ENCODE data around the gene POU6F1. TPM values are rescaled to one million over a fixed set of nuclear protein-coding genes. Genes with fewer than 3 reads are reported as not detected.

POU6F1 gene
- total RNA-seq, 1 donor from 2014 or later: 10.8 TPM

DNA sequence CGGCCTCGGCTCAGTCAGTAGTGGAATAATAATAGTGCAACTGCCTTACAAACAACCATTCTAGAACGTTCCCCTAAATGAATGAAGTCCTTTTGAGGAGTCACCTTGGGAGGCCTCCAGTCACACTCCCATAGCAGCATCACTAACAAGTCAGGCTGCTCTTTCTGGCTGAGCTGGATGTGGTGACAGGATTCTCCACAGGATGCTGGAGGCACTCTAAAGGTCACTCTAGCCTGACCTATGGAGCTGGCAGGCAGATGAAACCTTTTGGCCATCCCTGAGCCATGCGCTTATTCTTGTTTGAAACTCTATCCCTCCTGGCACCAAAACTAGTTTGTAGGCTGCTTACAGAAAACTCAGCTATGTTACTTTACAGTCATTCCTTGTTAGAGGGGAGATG is 27.0 kb downstream of the POU6F1 start:
- Mint-ChIP-seq H3K27me3 (ENCODE audit: unreplicated experiment) (peaks cover 6% of the 10 kb centered on the region), H3K4me3 (ENCODE audit: unreplicated experiment) (no peak overlapping the region), H3K4me1 (ENCODE audit: unreplicated experiment) (peaks cover 20% of the 10 kb centered on the region), H3K27ac (ENCODE audit: unreplicated experiment) (no peak overlapping the region), H3K9me3 (ENCODE audit: unreplicated experiment) (no peaks in the 10 kb centered on the region), H3K36me3 (ENCODE audit: low read depth, unreplicated experiment) (peaks cover 7% of the 10 kb centered on the region)
- no peak for DNase-seq (ENCODE audit: low spot score)
- TF ChIP-seq, protein P1, sequence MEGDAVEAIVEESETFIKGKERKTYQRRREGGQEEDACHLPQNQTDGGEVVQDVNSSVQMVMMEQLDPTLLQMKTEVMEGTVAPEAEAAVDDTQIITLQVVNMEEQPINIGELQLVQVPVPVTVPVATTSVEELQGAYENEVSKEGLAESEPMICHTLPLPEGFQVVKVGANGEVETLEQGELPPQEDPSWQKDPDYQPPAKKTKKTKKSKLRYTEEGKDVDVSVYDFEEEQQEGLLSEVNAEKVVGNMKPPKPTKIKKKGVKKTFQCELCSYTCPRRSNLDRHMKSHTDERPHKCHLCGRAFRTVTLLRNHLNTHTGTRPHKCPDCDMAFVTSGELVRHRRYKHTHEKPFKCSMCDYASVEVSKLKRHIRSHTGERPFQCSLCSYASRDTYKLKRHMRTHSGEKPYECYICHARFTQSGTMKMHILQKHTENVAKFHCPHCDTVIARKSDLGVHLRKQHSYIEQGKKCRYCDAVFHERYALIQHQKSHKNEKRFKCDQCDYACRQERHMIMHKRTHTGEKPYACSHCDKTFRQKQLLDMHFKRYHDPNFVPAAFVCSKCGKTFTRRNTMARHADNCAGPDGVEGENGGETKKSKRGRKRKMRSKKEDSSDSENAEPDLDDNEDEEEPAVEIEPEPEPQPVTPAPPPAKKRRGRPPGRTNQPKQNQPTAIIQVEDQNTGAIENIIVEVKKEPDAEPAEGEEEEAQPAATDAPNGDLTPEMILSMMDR (IDR thresholded peaks at IDR 0.05; ENCODE audit: unreplicated experiment): no peak

DNA sequence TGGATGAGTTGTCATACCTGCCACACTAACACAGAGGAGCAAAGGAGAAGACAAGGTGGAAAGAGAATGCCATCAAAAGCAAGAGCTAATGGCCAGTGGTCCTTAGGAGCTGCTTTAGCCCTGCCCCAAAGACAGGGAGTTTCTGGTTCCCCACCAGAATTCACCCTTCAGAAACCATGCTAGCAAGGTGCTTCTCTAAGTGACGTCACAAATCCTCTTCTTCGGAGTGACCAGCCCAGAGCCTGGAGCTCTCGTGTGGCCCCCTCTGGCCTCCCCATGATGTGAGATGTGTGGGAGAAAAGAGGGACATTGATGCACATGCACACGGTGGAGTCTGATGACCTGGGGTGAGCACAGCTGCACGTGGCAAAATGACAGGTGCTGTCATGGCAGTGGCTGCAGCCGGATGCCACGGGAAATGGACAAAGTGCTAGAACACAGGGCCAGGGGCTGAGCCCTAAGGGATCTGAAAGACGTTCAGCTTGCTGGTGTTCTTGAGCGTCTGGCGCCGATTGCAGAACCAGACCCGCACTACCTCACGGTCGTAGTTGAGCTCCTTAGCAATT is 28.0 kb downstream of the POU6F1 start:
- Mint-ChIP-seq H3K4me1 (ENCODE audit: unreplicated experiment) (peaks cover 20% of the 10 kb centered on the region), H3K27ac (ENCODE audit: unreplicated experiment) (no peak overlapping the region), H3K9me3 (ENCODE audit: unreplicated experiment) (no peaks in the 10 kb centered on the region), H3K36me3 (ENCODE audit: low read depth, unreplicated experiment) (peaks cover 7% of the 10 kb centered on the region), H3K4me3 (ENCODE audit: unreplicated experiment) (peak overlapping the region; percentile 42), H3K27me3 (ENCODE audit: unreplicated experiment) (peaks cover 7% of the 10 kb centered on the region)
- TF ChIP-seq, protein P1 (IDR thresholded peaks at IDR 0.05; ENCODE audit: unreplicated experiment): no peak
- no peak for DNase-seq (ENCODE audit: low spot score)

DNA sequence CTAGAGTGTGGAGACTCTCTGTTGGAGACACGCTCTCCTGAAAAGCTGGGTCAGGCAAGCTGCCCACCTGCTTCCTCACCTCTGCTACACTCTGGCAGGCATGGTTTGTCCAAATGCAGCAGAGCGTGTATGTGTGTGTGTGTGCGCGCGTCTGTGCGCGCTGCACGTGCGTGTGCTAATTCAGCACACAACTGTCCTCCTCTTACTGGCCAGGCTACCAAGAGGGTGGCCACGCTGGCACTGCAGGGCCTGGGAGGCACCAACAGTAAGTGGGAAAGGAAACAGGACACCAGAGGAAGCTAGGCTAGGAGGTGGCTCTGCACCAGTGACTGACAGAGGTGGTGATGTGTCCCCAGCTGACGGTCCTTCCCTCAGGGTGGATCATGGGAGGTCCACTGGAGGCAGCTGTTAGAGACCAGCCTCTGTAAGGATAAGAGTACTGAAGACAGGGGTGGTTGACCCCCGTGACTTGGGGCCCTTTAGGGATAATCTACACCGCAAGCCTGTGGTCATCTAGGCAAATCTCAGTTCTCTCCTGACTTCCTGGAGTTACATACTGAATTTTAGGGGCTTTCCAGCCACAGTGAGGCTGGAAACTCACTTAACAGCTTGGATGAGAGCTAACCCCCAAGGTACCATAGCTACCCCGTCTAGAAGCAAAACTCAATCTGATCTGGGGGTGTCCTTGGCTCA is 29.4 kb downstream of the POU6F1 start:
- Mint-ChIP-seq H3K36me3 (ENCODE audit: low read depth, unreplicated experiment) (peaks cover 7% of the 10 kb centered on the region), H3K4me1 (ENCODE audit: unreplicated experiment) (peaks cover 20% of the 10 kb centered on the region), H3K9me3 (ENCODE audit: unreplicated experiment) (no peaks in the 10 kb centered on the region), H3K27me3 (ENCODE audit: unreplicated experiment) (peaks cover 7% of the 10 kb centered on the region), H3K4me3 (ENCODE audit: unreplicated experiment) (peak overlapping the region; percentile 42), H3K27ac (ENCODE audit: unreplicated experiment) (no peak overlapping the region)
- no peak for DNase-seq (ENCODE audit: low spot score)
- TF ChIP-seq, protein P1 (IDR thresholded peaks at IDR 0.05; ENCODE audit: unreplicated experiment): no peak

DNA sequence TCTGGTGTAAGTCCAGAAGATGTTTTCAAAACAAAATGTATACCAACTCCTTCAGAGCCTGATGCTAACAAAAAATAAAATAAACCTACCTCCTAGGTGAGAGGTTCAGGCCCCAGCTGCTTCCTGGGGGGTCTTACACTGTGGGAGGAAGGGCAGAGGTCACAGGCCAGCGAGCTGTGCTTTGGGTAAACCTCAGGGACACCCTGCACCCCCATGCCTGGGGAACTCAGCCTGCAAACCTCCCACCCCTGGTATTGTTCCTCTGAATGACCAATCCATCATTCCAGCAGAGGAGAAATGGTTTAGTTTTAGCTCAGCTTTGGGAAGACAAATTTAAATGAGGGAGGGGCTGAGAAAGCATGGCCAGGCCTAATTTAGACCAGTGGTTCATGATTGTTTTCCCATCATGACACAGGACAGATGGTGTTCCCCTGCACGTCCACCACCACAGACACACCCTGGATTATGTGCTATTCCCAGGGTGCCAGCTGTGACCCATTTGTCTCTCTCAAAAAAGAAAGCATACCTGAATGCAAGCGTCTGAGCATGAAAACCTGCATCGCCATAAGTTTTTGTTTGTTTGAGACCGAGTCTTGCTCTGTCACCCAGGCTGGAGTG is 30.4 kb downstream of the POU6F1 start:
- Mint-ChIP-seq H3K27ac (ENCODE audit: unreplicated experiment) (peak overlapping the region; percentile 26), H3K4me3 (ENCODE audit: unreplicated experiment) (no peak overlapping the region), H3K27me3 (ENCODE audit: unreplicated experiment) (peaks cover 6% of the 10 kb centered on the region), H3K9me3 (ENCODE audit: unreplicated experiment) (no peaks in the 10 kb centered on the region), H3K4me1 (ENCODE audit: unreplicated experiment) (peaks cover 20% of the 10 kb centered on the region), H3K36me3 (ENCODE audit: low read depth, unreplicated experiment) (peaks cover 7% of the 10 kb centered on the region)
- TF ChIP-seq, protein P1 (IDR thresholded peaks at IDR 0.05; ENCODE audit: unreplicated experiment): no peak
- DNase-seq (ENCODE audit: low spot score): no peak

All from endothelial cell (in vitro differentiated cells).